Psoas muscle (tissue), 8 donors: ENCODE data around the gene COL15A1. TPM values are rescaled to one million over a fixed set of nuclear protein-coding genes. Genes with fewer than 3 reads are reported as not detected.

Experiments used
- ATAC-seq, 4 donors: fragments of 200-7000 bp; cut with Tn5 transposase; one replicate each; pipeline ENCODE4 v1.9.1; 2020; ENCODE audit warnings: moderate library complexity in 3 of 4, mild to moderate bottlenecking in 2 of 4
- DNase-seq, 2 donors: peaks; one replicate each; pipeline ENCODE4 v3.0.0-alpha.2; 2020
- H3K27ac ChIP-seq: fragments of 200-600 bp; one replicate; pipeline ENCODE4 v1.8.0; 2022
- H3K27me3 ChIP-seq, 3 donors: fragments of 200-600 bp in 1 of 3; one replicate each; pipeline versions ENCODE4 v1.6.1 to v1.8.0; 2013 to 2022; ENCODE audit warnings: low read length in 2 of 3, mild to moderate bottlenecking in 2 of 3, moderate library complexity in 1 of 3; ENCODE audit not compliant: insufficient read depth in 3 of 3
- H3K36me3 ChIP-seq, 2 donors: fragments of 200-600 bp in 1 of 2; one replicate each; pipeline versions ENCODE4 v1.6.1 to v1.8.0; 2013 to 2022; ENCODE audit warnings: low read depth in 1 of 2, mild to moderate bottlenecking in 1 of 2, moderate library complexity in 1 of 2; ENCODE audit not compliant: insufficient read depth in 1 of 2
- H3K4me1 ChIP-seq: fragments of 200-600 bp; one replicate; pipeline ENCODE4 v1.8.0; 2022
- H3K4me3 ChIP-seq: fragments of 200-600 bp; one replicate; pipeline ENCODE4 v1.8.0; 2022; ENCODE audit warnings: mild to moderate bottlenecking
- H3K9me3 ChIP-seq: fragments of 200-600 bp; one replicate; pipeline ENCODE4 v1.8.0; 2022
- WGBS, 3 donors: extraction: QIAGEN DNeasy Blood & Tissue Kit; methylation state at CpG; one replicate each; pipeline versions ENCODE4 v1.1.6 to v1.1.7; 2013; 5-methylcytosine and 5-hydroxymethylcytosine counted together
- intact Hi-C, 2 donors: fragments of 100-400 bp; cut with DNase I; formaldehyde crosslinking; loops; one replicate each; pipeline versions ENCODE4 v1.11.0 to v1.14.2; 2022
- polyA plus RNA-seq, 3 donors: library from polyadenylated mRNA; stranded (reverse); fragments of 200-250 nt; gene quantifications; one replicate each; pipeline ENCODE4 v1.2.3, GENCODE V29; 2013
- total RNA-seq, 4 donors: library from RNA; stranded (reverse); fragmentation: NEBNext Ultra II Directional in 2 of 4; extraction: Animal tissue kit (Norgen Biotek cat#: 25700) in 2 of 4; gene quantifications; one replicate each; pipeline versions ENCODE4 v1.2.1 to v1.2.4, GENCODE V29; 2021 to 2023
- TF ChIP-seq, protein P1 (sequence below): fragments of 200-600 bp; IDR thresholded peaks from one replicate; pipeline ENCODE4 v1.8.0; 2022; ENCODE audit warnings: antibody characterized with exemption
- donor health status: healthy with polysubstance abuse.
- donor health status: DM: no; HTN: no; CAD: no; lungs with moderate emphysema.
- donor health status: Bipolar disorder and iron deficiency.
- donor health status: healthy.
- donor health status: DM: yes; HTN: yes; CAD: no.
- donor health status: DM: no; HTN: no; CAD: no.
- donor health status: DM: no; HTN: no; CAD: no.
- donor health status: DM: yes; HTN: yes; CAD: no.

The COL15A1 gene
- total and polyA plus RNA-seq, 7 donors, result 2.9 to 34.7 (median 7.5) TPM

DNA sequence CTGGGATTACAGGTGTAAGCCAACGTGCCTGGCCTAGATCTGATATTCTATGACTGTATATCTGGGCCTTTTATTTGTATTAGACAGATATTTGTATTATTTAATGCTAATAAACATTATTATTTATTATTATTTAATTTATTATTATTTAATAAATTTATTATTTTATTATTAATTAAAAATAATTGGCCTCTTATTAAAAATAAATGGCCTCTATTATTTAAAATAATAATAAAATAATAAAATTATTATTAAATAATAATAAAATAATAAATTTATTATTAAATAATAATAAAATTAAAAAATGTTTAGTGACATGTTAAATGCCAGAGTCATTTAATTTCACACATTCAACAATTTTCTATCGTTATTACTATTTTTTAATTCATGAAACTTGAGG, 9.8 kb upstream of the COL15A1 start:
- TF ChIP-seq, protein P1, sequence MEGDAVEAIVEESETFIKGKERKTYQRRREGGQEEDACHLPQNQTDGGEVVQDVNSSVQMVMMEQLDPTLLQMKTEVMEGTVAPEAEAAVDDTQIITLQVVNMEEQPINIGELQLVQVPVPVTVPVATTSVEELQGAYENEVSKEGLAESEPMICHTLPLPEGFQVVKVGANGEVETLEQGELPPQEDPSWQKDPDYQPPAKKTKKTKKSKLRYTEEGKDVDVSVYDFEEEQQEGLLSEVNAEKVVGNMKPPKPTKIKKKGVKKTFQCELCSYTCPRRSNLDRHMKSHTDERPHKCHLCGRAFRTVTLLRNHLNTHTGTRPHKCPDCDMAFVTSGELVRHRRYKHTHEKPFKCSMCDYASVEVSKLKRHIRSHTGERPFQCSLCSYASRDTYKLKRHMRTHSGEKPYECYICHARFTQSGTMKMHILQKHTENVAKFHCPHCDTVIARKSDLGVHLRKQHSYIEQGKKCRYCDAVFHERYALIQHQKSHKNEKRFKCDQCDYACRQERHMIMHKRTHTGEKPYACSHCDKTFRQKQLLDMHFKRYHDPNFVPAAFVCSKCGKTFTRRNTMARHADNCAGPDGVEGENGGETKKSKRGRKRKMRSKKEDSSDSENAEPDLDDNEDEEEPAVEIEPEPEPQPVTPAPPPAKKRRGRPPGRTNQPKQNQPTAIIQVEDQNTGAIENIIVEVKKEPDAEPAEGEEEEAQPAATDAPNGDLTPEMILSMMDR, result no peak
- H3K4me3 ChIP-seq, result no peak overlapping the region
- no peak for ATAC-seq
- no peak overlapping the region for H3K27ac ChIP-seq
- H3K36me3 ChIP-seq, result no peaks in the 10 kb centered on the region
- WGBS, 3 donors, result 50 to 97% (median 75%) methylated on average over 2 of the region's 2 CpGs
- intact Hi-C loops, result no loop called here
- DNase-seq, result no peak
- H3K9me3 ChIP-seq, result no peaks in the 10 kb centered on the region
- H3K4me1 ChIP-seq, result no peaks in the 10 kb centered on the region
- H3K27me3 ChIP-seq, result peaks cover 0 to 16% (median 0%) of the 10 kb centered on the region in 3 donors

DNA sequence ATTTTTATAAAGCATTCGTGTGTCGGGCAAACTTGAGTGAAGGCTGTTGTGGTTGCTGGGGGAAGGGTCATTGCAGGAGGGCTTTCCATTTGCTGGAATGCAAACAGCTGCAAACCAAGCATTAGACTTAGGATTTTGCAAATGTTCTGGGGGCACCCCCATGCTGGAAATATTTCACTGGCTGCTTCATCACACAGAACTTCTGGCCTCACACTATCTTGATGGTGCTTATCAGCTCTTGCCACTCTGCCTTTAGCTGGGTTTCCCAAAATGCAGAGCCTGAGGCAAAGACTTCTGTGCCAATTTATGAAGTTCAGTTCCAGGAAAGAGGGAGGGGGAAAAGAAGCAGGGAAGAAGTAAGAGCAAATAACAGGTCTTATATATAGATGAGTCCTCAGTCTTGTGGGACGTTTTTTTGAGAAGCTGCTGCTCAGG, 8.6 kb upstream of the COL15A1 start:
- 30 to 51% (median 35%) methylated on average over 3 of the region's 3 CpGs for WGBS, 3 donors
- intact Hi-C loops, result no loop called here
- Histone ChIP-seq H3K9me3 (no peaks in the 10 kb centered on the region), H3K27me3 (peaks cover 0 to 16% (median 3%) of the 10 kb centered on the region in 3 donors), H3K27ac (no peak overlapping the region), H3K36me3 (no peaks in the 10 kb centered on the region), H3K4me1 (no peaks in the 10 kb centered on the region), H3K4me3 (no peak overlapping the region)
- DNase-seq (no peak), ATAC-seq (no peak)
- TF ChIP-seq, protein P1, result no peak

DNA sequence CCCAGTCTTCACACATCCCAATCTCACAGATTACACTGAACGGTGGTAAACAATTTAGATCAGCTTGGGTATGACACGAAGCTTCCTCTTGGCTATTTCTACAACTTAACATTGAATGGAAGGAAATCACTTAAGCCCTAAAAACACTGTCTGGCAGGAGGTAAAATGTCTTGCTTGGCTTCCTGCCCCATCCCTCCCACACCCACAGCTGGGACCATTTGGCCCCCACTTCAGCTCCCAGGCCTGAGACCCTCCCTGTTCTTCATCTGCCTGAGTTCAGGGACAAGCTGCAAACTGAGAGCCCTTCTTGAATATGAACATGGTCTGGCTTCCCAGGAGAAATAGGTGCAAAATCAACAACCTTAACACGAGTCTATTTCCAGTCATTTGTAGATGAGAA, 3.4 kb upstream of the COL15A1 start:
- H3K4me1 ChIP-seq, result no peaks in the 10 kb centered on the region
- 18 to 33% (median 28%) methylated on average over 3 of the region's 3 CpGs for WGBS, 3 donors

DNA sequence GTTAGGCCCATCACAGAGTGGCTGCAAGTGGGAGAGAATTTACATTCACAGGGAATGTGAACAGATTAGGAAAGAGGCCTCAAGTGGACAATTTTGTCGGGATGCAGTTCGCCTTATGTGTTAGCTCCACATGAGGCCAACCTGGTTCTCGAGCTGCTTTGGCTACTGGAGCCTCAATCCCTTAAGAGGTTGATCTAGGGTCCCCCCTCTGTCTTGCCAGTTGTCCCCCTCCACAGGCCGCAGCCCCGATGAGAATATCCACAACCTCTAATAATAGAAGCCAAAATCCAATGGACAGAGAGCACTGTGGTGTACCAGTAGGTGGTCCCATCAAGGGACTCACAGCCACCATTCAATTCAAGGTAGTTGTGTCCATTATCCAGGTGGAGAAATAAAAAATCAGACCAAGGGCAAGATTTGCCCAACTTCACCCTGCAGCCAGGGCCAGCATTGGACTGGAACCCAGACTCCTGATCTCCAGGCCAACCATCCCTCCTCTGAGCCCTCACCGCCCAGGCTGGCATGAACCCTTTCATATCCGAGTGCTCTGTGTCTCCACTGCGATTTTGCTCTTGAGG, 1.7 kb upstream of the COL15A1 start:
- Histone ChIP-seq H3K4me1 (no peaks in the 10 kb centered on the region), H3K27ac (no peak overlapping the region), H3K9me3 (no peaks in the 10 kb centered on the region), H3K36me3 (no peaks in the 10 kb centered on the region), H3K4me3 (no peak overlapping the region), H3K27me3 (peaks cover 0 to 65% (median 10%) of the 10 kb centered on the region in 3 donors)
- TF ChIP-seq, protein P1, result no peak
- intact Hi-C loops, result no loop called here
- WGBS, 3 donors, result 56 to 72% (median 60%) methylated on average over 8 of the region's 8 CpGs
- DNase-seq (no peak), ATAC-seq (no peak)

More for the DNA sequence above, 3.4 kb upstream of the COL15A1 start:
- H3K36me3 ChIP-seq, result no peaks in the 10 kb centered on the region
- no peak overlapping the region for H3K27ac ChIP-seq
- TF ChIP-seq, protein P1, result no peak
- no peak for DNase-seq
- ATAC-seq, result no peak
- no peak overlapping the region for H3K4me3 ChIP-seq
- no peaks in the 10 kb centered on the region for H3K9me3 ChIP-seq
- H3K27me3 ChIP-seq, result peaks cover 0 to 55% (median 7%) of the 10 kb centered on the region in 3 donors
- intact Hi-C loops, result no loop called here
